K562 (cell line): Measurements from ENCODE around the gene IRAK2. TPM values are rescaled to one million over a fixed set of nuclear protein-coding genes. Genes with fewer than 3 reads are reported as not detected.
A peak's percentile ranks its signal among the peaks of the same experiment; 100 is the strongest.

Experiments used
- C11orf30 ChIP-seq: fragments of 450-650 bp; IDR thresholded peaks from 2 replicates; pipeline ENCODE4 v1.6.1; 2016; ENCODE audit warnings: low read depth, mild to moderate bottlenecking
- CTBP1 ChIP-seq: fragments of 450-650 bp; IDR thresholded peaks from 2 replicates; pipeline ENCODE4 v1.6.1; 2016; ENCODE audit warnings: borderline replicate concordance
- ELF4 ChIP-seq: fragments of 450-650 bp; formaldehyde crosslinking; IDR thresholded peaks from 2 replicates; pipeline ENCODE4 v1.4.0; 2022; ENCODE audit warnings: missing genetic modification characterization
- KLF10 ChIP-seq: fragments of 250-450 bp; sonication (Bioruptor Pico); IDR thresholded peaks from 2 replicates; pipeline ENCODE4 v1.6.1; 2021; ENCODE audit warnings: matching md5 sums
- MEF2D ChIP-seq: conservative IDR thresholded peaks from 2 replicates; pipeline ENCODE4 v1.6.1; 2016; ENCODE audit warnings: low read depth, missing genetic modification characterization, missing compliant biosample characterization
- MTF1 ChIP-seq: fragments of 250-450 bp; sonication (Bioruptor Pico); IDR thresholded peaks from 2 replicates; pipeline ENCODE4 v1.9.0; 2021; ENCODE audit warnings: moderate library complexity, mild to moderate bottlenecking, inconsistent platforms, borderline replicate concordance
- SMAD4 ChIP-seq: fragments of 250-450 bp; sonication (Bioruptor Pico); conservative IDR thresholded peaks from 2 replicates; pipeline ENCODE4 v1.8.0; 2021; ENCODE audit warnings: inconsistent platforms, mild to moderate bottlenecking, moderate library complexity
- SNIP1 ChIP-seq: fragments of 450-650 bp; IDR thresholded peaks from 2 replicates; pipeline ENCODE4 v1.7.1; 2017; ENCODE audit warnings: low read depth, mild to moderate bottlenecking
- STAG1 ChIP-seq: sonication (generic); formaldehyde crosslinking; IDR thresholded peaks from 2 replicates; pipeline ENCODE4 v1.5.0; 2020; ENCODE audit warnings: missing genetic modification reagents, borderline replicate concordance
- ZBTB2 ChIP-seq: fragments of 450-650 bp; IDR thresholded peaks from 2 replicates; pipeline ENCODE4 v1.6.1; 2016; ENCODE audit warnings: antibody characterized with exemption
- ZNF121 ChIP-seq: sonication (generic); formaldehyde crosslinking; conservative IDR thresholded peaks from 2 replicates; pipeline ENCODE4 v1.8.0; 2022; ENCODE audit warnings: missing genetic modification reagents
- ZNF407 ChIP-seq: fragments of 450-650 bp; IDR thresholded peaks from 2 replicates; pipeline ENCODE4 v1.6.1; 2016; ENCODE audit warnings: low read depth
- ZNF655 ChIP-seq: fragments of 250-450 bp; sonication (Bioruptor Pico); IDR thresholded peaks from 2 replicates; pipeline ENCODE4 v1.5.0; 2021
- ZNF668 ChIP-seq: fragments of 250-450 bp; sonication (Bioruptor Pico); IDR thresholded peaks from 2 replicates; pipeline ENCODE4 v1.8.0; 2022; ENCODE audit warnings: mild to moderate bottlenecking, inconsistent platforms
- ZNF699 ChIP-seq: fragments of 250-450 bp; sonication (Bioruptor Pico); IDR thresholded peaks from 2 replicates; pipeline ENCODE4 v1.8.0; 2021; ENCODE audit warnings: mild to moderate bottlenecking, moderate library complexity; ENCODE audit not compliant: insufficient replicate concordance
- ZNF75A ChIP-seq: fragments of 450-650 bp; formaldehyde crosslinking; IDR thresholded peaks from 2 replicates; pipeline ENCODE4 v1.4.0; 2020; ENCODE audit warnings: mild to moderate bottlenecking
- polyA plus RNA-seq, 8 experiments: library from polyadenylated mRNA; depleted of rRNA in 4 of 8; stranded (reverse) in 5 of 8; unstranded in 3 of 8; fragments of >200 nt; fragmentation: Nextera tagmentation in 2 of 8; fragmentation: Illumina TruSeq in 1 of 8; extraction: Ambion mirVana in 2 of 8; extraction: Trizol in 1 of 8; gene quantifications; 2 replicates each; pipeline versions ENCODE4 v1.2.1 to v1.2.3, GENCODE V29; 2011 to 2014; ENCODE audit warnings: inconsistent platforms in 1 of 8, missing spikeins in 1 of 8
- total RNA-seq, 7 experiments: library from RNA; depleted of rRNA in 6 of 7; stranded (reverse); fragments of >200 nt in 6 of 7; fragmentation: Illumina TruSeq in 2 of 7; extraction: Trizol in 2 of 7; gene quantifications; 2 replicates each; pipeline versions ENCODE4 v1.2.1 to v1.2.3, GENCODE V29; 2011 to 2021; ENCODE audit warnings: low replicate concordance in 1 of 7

Gene IRAK2
- total and polyA plus RNA-seq, 9 of the 15 experiments (the other 6 are each of a cell fraction or from before 2014, with no cell fraction given), result 0.42 to 4.4 (median 2.7) TPM

GRCh38 chr3:10248184-10248983, 83.7 kb downstream of the IRAK2 start, which contains the start of gene TATDN2 (continued):
- no peak for TF ChIP-seq ZNF75A (CRISPR knock-in tag)
- no peak for TF ChIP-seq ZNF407
- no peak for TF ChIP-seq ZNF699 (CRISPR knock-in tag)
- TF ChIP-seq KLF10 (CRISPR knock-in tag), result no peak
- no peak for TF ChIP-seq C11orf30
- TF ChIP-seq CTBP1, result peak; percentile 78
- TF ChIP-seq SMAD4 (CRISPR knock-in tag), result peak; percentile 83
- no peak for TF ChIP-seq MEF2D (tag)
- TF ChIP-seq STAG1 (CRISPR knock-in tag), result 0 out of 2 replicates have a peak, but pooled peaks have one; percentile 15
- no peak; the same call in 1 of the 2 replicates for TF ChIP-seq MTF1 (CRISPR knock-in tag)
- no peak for TF ChIP-seq ZNF655
- no peak for TF ChIP-seq ZNF668 (CRISPR knock-in tag)
- no peak for TF ChIP-seq ELF4
- no peak for TF ChIP-seq ZNF121 (CRISPR knock-in tag)
- TF ChIP-seq SNIP1, result no peak
- no peak; the same call in 1 of the 2 replicates for TF ChIP-seq ZBTB2
